Testis (tissue), 3 donors: ENCODE results near the gene NPAS3. TPM values are rescaled to one million over a fixed set of nuclear protein-coding genes. Genes with fewer than 3 reads are reported as not detected.

Experiments used
- DNase-seq: peaks from one replicate; pipeline ENCODE4 v3.0.0-alpha.2; 2019
- H3K27ac ChIP-seq, 2 donors: fragments of 200-600 bp; sonication (generic); one replicate each; pipeline ENCODE4 v1.5.1; 2019
- H3K27me3 ChIP-seq: fragments of 200-600 bp; sonication (generic); one replicate; pipeline ENCODE4 v1.5.1; 2019
- H3K36me3 ChIP-seq: fragments of 200-600 bp; sonication (generic); one replicate; pipeline ENCODE4 v1.5.1; 2017; ENCODE audit warnings: low read depth; ENCODE audit errors: missing control alignments
- H3K4me1 ChIP-seq: fragments of 200-600 bp; sonication (generic); one replicate; pipeline ENCODE4 v1.5.1; 2019
- H3K4me3 ChIP-seq, 2 donors: fragments of 200-600 bp; sonication (generic); one replicate each; pipeline ENCODE4 v1.5.1; 2017 to 2019
- H3K9me3 ChIP-seq: fragments of 200-600 bp; sonication (generic); one replicate; pipeline ENCODE4 v1.5.1; 2017
- POLR2A ChIP-seq: fragments of 450-650 bp; IDR thresholded peaks from one replicate; pipeline ENCODE4 v1.6.1; 2017; ENCODE audit warnings: antibody characterized with exemption, mild to moderate bottlenecking, moderate library complexity
- WGBS, 2 donors: methylation state at CpG; one replicate each; pipeline ENCODE4 v1.1.5; 2018; 5-methylcytosine and 5-hydroxymethylcytosine counted together
- intact Hi-C: fragments of 100-400 bp; cut with DNase I; formaldehyde crosslinking; loops from one replicate; pipeline ENCODE4 v1.15.1; 2023; ENCODE audit warnings: low total_unique reads
- polyA plus RNA-seq: library from polyadenylated mRNA; stranded (reverse); fragments of 350-450 nt; fragmentation: Illumina TruSeq; extraction: RNeasy Lipid Tissue Mini Kit (QIAGEN cat#74804); gene quantifications from one replicate; pipeline ENCODE4 v1.2.3, GENCODE V29; 2014; ENCODE audit warnings: low read depth, low replicate concordance; ENCODE audit not compliant: insufficient read depth
- total RNA-seq, 2 donors: library from RNA; depleted of rRNA; stranded (reverse); fragments of >200 nt; gene quantifications; one replicate each; pipeline ENCODE4 v1.2.3, GENCODE V29; 2016
- TF ChIP-seq, protein P1 (sequence below), 3 experiments: fragments of 450-650 bp in 2 of 3; fragments of 200-600 bp in 1 of 3; sonication (generic) in 1 of 3; IDR thresholded peaks; one replicate each; pipeline ENCODE4 v1.5.1; 2016 to 2019; ENCODE audit warnings: antibody characterized with exemption in 3 of 3, mild to moderate bottlenecking in 2 of 3, moderate library complexity in 1 of 3

Gene NPAS3
- total and polyA plus RNA-seq, 3 donors from 2014 or later, result 1.1 to 3.7 (median 1.8) TPM

DNA sequence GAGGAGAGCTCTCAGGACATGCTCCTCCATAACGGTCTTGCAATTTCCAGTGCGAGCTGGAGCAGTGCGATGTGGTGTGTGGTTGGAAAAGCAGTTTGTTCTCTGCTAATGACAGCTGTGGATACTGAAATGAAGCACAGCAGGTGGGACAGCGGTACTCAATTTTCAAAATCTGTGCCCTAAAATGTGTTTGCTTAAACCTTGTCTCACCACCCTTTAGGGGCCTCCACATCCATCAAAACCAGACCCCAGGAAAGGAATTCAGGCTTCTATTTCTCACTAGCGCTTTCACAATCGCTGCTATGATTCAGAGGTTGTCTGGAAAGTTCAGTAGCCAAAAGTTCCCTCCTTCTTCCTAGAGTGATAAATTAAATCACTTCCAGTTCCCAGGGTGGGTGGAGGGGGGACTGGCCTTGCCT, 571.4 kb downstream of the NPAS3 start:
- 69 to 78% methylated on average over 6 of the region's 6 CpGs for WGBS, 2 donors

DNA sequence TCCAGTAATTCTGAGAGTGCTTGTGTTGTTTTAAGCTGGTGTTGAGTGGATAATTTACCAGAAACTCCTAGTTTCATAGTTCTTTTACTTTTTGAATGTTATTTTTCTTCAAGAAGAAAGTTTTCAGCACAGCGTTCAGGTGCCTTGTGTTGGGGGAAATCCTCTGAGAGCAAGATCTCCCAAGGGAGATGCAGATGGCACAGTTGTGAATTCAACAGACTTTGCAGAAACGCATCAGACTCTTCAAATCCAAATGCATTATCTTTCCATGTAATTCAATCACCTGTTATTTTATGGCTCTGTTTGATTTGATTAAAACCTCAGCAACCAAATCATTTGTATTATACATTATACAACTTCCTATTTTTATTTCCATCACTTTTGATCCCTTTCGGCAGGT, 572.3 kb downstream of the NPAS3 start:
- no peak for DNase-seq
- Histone ChIP-seq H3K9me3 (no peaks in the 10 kb centered on the region), H3K27ac (no peak overlapping the region), H3K27me3 (no peaks in the 10 kb centered on the region), H3K4me3 (no peak overlapping the region), H3K36me3 (no peaks in the 10 kb centered on the region), H3K4me1 (no peaks in the 10 kb centered on the region)
- TF ChIP-seq, protein P1, sequence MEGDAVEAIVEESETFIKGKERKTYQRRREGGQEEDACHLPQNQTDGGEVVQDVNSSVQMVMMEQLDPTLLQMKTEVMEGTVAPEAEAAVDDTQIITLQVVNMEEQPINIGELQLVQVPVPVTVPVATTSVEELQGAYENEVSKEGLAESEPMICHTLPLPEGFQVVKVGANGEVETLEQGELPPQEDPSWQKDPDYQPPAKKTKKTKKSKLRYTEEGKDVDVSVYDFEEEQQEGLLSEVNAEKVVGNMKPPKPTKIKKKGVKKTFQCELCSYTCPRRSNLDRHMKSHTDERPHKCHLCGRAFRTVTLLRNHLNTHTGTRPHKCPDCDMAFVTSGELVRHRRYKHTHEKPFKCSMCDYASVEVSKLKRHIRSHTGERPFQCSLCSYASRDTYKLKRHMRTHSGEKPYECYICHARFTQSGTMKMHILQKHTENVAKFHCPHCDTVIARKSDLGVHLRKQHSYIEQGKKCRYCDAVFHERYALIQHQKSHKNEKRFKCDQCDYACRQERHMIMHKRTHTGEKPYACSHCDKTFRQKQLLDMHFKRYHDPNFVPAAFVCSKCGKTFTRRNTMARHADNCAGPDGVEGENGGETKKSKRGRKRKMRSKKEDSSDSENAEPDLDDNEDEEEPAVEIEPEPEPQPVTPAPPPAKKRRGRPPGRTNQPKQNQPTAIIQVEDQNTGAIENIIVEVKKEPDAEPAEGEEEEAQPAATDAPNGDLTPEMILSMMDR (IDR thresholded peaks at IDR 0.05), result no peak
- TF ChIP-seq POLR2A, result no peak
- WGBS, 2 donors, result 91 to 97% methylated on average over 3 of the region's 3 CpGs
- intact Hi-C loops, result no loop called here

More for the DNA sequence above, 571.4 kb downstream of the NPAS3 start:
- Histone ChIP-seq H3K27ac (no peak overlapping the region), H3K9me3 (no peaks in the 10 kb centered on the region), H3K4me1 (no peaks in the 10 kb centered on the region), H3K27me3 (no peaks in the 10 kb centered on the region), H3K36me3 (no peaks in the 10 kb centered on the region), H3K4me3 (no peak overlapping the region)
- no peak for TF ChIP-seq POLR2A
- TF ChIP-seq, protein P1 (IDR thresholded peaks at IDR 0.05), result no peak
- DNase-seq, result no peak
- intact Hi-C loops, result no loop called here

DNA sequence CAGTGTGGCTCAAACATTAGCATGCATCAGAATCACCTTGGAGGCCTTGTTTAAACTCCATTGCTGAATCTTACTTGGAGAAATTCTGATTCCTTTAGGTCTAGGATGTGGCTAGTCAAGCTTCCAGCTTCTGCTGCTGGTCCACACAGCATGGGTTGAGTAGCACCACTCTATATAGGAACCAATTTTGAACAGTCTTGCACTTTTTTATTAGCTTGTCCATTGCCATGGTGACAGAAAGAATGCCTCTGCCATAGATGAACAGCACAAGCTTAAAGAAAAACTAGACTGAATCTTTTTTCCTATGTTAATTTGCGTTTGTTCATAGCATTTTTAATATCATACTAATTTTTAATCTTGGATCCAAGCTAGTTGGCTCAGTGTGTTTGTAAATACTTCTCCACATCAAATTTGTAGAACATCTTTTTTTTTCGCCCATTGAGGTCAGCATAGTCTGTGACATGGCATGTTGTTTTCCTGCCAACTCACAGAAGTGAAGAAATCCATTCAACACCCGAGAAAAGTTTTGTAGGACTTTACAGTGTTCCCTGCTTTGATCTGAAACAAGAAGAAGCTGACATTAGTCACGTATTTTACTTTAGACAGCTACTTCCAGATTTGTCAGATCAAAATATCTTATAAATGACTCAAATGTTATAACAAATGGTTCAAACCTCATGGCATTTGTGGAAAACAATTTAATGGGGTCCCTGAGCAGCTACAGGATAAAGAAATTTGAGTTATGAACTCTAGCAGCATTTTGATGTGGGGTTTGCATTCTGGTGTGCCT, 573.4 kb downstream of the NPAS3 start:
- Histone ChIP-seq H3K27ac (no peak overlapping the region), H3K36me3 (no peaks in the 10 kb centered on the region), H3K27me3 (no peaks in the 10 kb centered on the region), H3K4me3 (no peak overlapping the region), H3K9me3 (no peaks in the 10 kb centered on the region), H3K4me1 (no peaks in the 10 kb centered on the region)
- WGBS, 2 donors, result 74 to 77% methylated on average over 4 of the region's 4 CpGs
- intact Hi-C loops, result no loop called here
- TF ChIP-seq, protein P1 (IDR thresholded peaks at IDR 0.05), result no peak
- no peak for TF ChIP-seq POLR2A
- no peak for DNase-seq

DNA sequence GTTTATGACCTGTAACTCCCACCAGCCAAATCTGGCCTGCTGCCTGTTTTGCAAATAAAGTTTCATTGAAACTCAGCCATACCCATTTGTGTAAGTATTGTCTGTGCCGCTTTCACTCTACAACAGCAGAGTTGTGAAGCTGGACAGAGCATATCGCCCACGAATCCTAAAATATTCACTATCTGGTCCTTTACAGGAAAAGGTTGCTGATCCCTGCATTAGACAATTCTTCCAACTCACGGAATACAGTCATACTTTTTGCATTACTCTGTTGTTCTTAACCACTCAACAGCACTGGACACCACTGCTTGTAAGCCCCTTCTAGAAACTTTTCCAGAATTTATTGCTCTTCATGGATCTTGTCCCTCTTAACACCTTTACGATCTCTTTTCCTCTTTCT, 576.8 kb downstream of the NPAS3 start:
- H3K4me1 ChIP-seq, result no peaks in the 10 kb centered on the region
- no peak overlapping the region for H3K4me3 ChIP-seq
- intact Hi-C loops, result no loop called here
- H3K9me3 ChIP-seq, result no peaks in the 10 kb centered on the region
- TF ChIP-seq, protein P1 (IDR thresholded peaks at IDR 0.05), result no peak
- TF ChIP-seq POLR2A, result no peak
- H3K36me3 ChIP-seq, result no peaks in the 10 kb centered on the region
- no peak for DNase-seq
- H3K27ac ChIP-seq, result no peak overlapping the region
- 89 to 92% methylated on average over 5 of the region's 5 CpGs for WGBS, 2 donors
- H3K27me3 ChIP-seq, result no peaks in the 10 kb centered on the region

DNA sequence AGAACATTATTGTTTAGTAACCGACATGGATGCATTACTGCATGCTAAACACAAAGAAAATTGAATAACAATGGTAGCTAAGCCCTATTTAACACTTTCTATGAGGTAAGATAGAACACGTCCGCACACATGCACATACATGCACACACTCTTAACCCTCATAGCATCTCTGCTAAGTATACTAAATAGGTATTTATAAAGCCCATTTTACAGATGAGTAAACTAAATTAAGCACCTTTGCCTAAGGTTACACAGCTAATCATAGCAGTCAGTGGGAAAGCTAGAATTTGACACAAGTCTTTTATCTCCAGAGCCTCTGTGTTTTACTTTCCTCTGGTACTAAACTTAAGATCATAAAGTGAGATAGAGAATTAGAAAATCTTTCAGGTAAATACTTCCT, 577.2 kb downstream of the NPAS3 start:
- H3K36me3 ChIP-seq, result no peaks in the 10 kb centered on the region
- 94 to 97% methylated on average over 3 of the region's 3 CpGs for WGBS, 2 donors
- no peaks in the 10 kb centered on the region for H3K4me1 ChIP-seq
- intact Hi-C loops, result no loop called here
- no peaks in the 10 kb centered on the region for H3K27me3 ChIP-seq
- TF ChIP-seq POLR2A, result no peak
- TF ChIP-seq, protein P1 (IDR thresholded peaks at IDR 0.05), result no peak
- no peak overlapping the region for H3K27ac ChIP-seq
- DNase-seq, result no peak
- H3K9me3 ChIP-seq, result no peaks in the 10 kb centered on the region
- H3K4me3 ChIP-seq, result no peak overlapping the region
